Activated naive CD8-positive, alpha-beta T cell treated with anti-CD3 and anti-CD28 coated beads, Interleukin-2, amount 50 U/mL, for 16 hours (primary cell): Measurements from ENCODE around the gene AP2A1.
"Not testable (repeated sequence)": the region's sequence is repeated elsewhere in the genome, so short reads cannot be mapped to it uniquely, and the experiment has no call there.

Experiments
- DNase-seq: peaks from one replicate; pipeline ENCODE4 v3.0.0-alpha.2; 2020; ENCODE audit warnings: low read depth, low spot score

AP2A1 gene

GRCh38 chr19:49766930-49767299 lies at the start of gene AP2A1:
Gene AP2A1 (plus strand): TSS chr19:49767001. CDS start chr19:49767134, 133 bp downstream.
- DNase-seq: peak; percentile 9

- no peak for DNase-seq
These were observed 48.3 kb upstream of the AP2A1 start for GRCh38 chr19:49718511-49718910.

DNA sequence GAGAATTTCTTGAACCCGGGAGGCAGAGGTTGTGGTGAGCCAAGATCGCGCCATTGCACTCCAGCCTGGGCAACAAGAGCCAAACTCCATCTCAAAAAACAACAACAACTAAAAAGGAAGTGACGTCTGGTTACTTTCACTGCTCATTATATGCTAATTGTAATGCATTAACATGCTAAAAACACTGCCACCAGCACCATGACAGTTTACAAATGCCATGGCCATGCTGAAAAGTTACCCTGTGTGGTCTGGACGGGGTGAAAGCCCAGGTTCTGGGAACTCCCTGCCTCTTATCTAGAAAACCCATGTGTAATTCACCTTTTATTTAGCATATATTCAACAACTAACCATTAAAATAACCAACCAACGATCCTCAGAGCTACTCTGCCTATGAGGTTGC lies 47.8 kb upstream of the AP2A1 start:
- no peak for DNase-seq

DNA sequence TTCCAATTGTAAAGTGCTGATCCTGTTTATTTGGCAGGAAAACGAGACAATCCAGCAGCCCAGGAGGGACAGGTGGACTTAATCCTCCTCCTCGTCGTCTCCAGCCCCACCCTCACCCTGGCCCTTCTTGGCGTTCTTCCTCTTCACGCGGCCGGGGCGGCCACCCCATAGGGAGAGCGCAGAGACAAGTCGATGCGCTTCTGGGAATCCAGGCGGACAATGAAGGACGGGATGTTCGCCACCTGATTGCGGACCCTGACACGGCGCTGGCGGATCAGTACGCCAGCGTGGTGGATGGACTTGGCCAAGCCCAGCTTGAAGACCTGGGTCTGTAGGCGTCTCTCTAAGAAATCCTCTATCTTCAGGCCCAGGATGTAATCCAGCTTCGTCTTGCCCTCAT lies 47.4 kb upstream of the AP2A1 start:
- DNase-seq: not testable (repeated sequence)

DNA sequence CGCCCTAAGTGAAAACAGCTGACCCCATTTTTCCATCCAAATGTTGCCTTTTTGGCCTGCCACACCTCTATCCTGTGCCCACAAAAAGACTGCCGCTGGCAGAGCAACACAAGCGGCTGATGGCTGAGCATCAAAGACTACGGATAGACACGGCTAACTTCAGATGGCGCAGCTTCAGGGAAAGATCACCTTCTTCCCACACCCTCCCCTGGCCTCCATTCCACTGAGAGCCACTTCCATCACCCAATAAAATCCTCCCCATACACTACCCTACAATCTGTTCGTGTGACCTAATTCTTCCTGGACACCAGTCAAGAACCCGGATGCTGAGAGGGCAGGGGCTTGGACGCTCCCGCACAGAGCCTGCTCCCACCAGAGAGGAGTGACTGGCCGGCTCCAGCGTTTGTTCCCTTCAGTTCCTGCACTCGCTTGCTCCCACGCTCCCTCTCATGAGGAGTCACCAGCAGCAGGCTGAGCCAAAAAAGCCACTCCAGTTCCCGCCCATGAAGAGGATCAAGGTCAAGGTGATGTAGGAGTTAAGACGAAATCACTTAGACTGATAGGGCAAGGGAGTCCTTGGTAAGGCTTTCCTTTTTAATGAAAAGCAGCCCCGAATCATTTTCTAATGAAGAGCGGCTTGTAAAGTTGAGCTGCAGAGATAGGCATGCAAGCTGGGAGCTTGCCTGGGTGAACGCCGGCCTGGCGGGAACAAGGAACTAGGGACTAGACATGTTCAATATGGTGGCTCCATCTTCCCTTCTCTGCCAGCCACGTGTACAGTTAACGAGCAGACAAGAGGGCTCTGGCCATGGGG lies 39.4 kb upstream of the AP2A1 start:
- DNase-seq: no peak

- no peak for DNase-seq
These were observed 36.6 kb upstream of the AP2A1 start for GRCh38 chr19:49730166-49730565.

GRCh38 chr19:49738268-49738667 lies 28.5 kb upstream of the AP2A1 start:
- no peak for DNase-seq

- DNase-seq: no peak
These were observed 27.7 kb upstream of the AP2A1 start for GRCh38 chr19:49739098-49739497.

GRCh38 chr19:49739933-49740332 lies 26.9 kb upstream of the AP2A1 start:
- DNase-seq: no peak

DNA sequence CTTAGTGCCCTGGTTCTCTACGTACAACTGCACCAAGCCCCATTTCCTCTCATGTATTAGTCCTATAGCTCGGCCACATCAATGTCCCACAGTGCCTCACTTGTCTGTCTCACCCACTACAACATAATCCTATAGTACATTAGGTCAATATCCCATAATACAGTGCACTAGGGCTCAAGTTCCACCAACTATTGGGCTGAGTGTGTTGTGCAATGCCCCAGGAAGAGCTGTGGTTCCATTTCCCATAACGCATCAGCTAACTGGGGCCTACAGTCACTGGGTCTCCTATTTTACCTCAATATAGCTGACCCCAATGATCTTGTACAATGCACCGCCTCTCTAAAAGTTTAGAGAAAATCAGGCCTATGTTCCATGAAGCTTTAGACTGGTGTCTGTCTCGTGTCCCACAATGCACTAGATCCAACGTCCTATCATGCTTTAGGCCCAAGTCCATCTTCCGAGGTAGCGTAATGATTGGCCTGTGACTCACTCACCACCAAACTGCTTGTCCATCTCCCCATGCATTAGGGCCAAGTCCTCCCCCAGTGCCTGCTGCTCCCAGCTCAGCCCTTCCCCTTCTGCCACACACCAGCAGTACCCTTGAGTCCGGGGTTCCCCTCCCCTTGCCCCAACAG lies 25.5 kb upstream of the AP2A1 start:
- DNase-seq: no peak

DNA sequence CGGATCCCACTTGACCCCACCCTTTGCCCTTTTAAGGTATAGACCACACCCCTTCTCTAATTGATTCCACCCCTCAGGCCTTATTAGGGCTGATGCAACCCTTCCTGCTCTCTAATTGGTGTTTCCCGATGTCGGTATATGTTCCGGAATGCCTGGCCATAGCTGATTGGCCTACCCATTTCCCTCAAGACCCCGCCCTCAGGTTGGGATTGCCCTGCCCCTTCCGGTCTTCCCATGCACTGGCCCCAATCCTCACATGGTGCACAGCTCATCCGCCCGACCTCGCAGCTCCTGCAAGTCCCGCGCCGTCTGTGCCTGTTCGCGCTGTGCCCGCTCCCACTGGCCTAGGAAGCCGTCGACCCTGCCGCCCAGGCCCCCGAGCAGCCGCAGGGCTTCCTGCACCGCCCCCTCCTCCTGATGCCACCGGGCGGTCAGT lies 21.8 kb upstream of the AP2A1 start:
- DNase-seq: no peak

GRCh38 chr19:49746206-49746958 lies 20.4 kb upstream of the AP2A1 start:
- DNase-seq: peak; percentile 11

- DNase-seq: no peak
These were observed 17.6 kb upstream of the AP2A1 start for GRCh38 chr19:49749055-49749716.

- DNase-seq: no peak
These were observed 17.0 kb upstream of the AP2A1 start for GRCh38 chr19:49749771-49750170.

- no peak for DNase-seq
These were observed 14.1 kb upstream of the AP2A1 start for GRCh38 chr19:49752701-49753100.

- no peak for DNase-seq
These were observed 10.8 kb upstream of the AP2A1 start for GRCh38 chr19:49755956-49756355.

GRCh38 chr19:49758292-49758691 lies 8.5 kb upstream of the AP2A1 start:
- DNase-seq: no peak

DNA sequence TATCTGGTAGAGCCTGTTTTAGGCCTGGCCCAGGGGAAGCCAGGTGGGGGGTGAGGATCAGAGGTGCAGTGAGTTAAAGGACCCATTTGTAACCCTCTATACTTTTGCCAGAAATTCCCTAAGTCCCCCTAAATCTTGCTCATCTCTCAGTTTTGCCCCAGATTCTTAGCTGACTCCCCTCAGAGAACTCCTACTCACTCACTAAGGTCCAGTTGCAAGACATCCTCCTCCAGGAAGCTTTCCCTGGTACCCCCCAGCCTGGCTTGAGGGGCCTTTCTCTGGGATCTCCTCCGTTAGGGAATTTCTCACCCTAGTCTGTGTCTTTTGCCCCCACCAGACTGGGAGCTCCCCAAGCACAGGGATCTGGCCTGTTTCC lies 5.6 kb upstream of the AP2A1 start:
- no peak for DNase-seq

DNA sequence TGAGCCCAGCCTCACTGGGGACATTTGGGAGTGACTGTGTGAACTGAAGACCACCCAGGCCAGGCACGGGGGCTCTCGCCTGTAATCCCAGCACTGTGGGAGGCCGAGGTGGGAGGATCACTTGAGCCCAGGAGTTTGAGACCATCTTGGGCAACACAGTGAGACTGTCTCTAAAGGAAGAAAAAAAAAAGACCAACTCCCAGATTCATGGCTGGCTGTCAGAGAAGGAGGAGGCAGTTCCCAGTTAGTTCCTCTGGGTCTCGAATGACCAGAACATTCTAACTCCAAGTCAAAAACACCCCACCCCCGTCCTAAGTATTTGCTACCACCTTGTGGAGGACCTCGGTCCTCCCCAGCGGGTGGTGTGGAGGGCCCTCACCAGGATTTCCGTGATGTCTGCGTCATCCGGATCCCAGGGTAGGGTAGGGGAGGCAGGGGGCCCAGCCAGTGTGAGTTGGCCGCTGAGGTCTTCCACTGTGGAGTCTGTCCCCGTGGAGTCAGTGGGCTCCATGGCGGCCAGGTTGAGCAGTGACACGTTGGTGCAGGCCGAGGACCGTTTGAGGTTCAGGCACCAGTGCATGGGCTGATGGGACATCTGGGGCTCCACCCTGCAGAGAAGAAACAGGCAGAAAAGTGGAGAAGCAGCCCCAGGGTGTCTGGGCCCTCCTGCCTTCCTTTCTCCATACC lies 5.0 kb upstream of the AP2A1 start:
- no peak for DNase-seq

DNA sequence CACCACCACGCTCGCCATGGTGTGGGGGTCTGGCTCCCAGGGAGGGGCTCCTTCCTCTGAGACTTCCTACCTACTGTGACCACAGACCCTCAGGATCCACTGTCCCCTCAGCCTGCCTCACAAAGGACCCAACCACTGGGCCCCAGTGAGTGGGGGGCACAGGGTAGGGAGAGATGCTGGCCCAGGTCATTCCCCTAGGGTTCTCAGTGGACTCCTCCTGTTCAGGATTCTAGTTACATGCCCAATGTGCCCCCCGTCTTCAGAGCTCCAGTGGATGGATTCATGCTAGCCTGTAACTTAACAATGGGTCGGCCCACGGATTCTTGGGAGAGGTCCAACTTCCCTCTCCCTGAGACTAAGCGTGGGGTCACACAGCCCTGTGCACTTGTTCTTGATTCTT lies 3.6 kb upstream of the AP2A1 start, which contains the start of gene TSKS:
Gene TSKS (minus strand): TSS at position 77 of the 400 bp plus-strand sequence. CDS start 59 bp downstream, at position 18.
- no peak for DNase-seq

DNA sequence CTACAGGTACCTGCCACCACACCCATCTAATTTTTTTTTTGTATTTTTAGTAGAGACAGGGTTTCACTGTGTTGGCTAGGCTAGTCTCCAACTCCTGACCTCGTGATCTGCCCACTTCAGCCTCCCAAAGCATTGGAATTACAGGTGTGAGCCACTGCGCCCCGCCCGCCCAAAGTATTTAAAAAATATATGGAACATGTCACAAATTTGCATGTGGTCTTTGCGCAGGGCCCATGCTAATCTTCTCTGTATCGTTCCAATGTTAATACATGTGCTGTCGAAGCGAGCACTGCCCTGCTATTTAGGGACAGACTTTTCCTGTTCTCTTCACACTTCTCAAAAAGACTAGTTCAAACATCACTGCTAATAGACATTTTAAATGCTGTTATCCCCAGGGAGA lies 2.5 kb upstream of the AP2A1 start:
- DNase-seq: no peak
